H1 (cell line): ENCODE results near the gene TGFA. TPM values are rescaled to one million over a fixed set of nuclear protein-coding genes. Genes with fewer than 3 reads are reported as not detected.
A peak's percentile ranks its signal among the peaks of the same experiment; 100 is the strongest.

Experiments used
- CTCF ChIA-PET: fragments of 300-600 bp; sonication (Branson Sonifier 250); formaldehyde crosslinking; loops from one replicate; lab custom pipeline; 2021; ENCODE audit not compliant: partially characterized antibody; lab: Charles Lee
- POLR2A ChIA-PET: fragments of 300-600 bp; sonication (Branson Sonifier 250); formaldehyde crosslinking; loops from one replicate; lab custom pipeline; 2021; ENCODE audit warnings: inconsistent platforms; ENCODE audit not compliant: partially characterized antibody; lab: Charles Lee
- DNase-seq, 2 experiments: peaks; one replicate each; pipeline versions ENCODE4 v3.0.0 to v3.0.0-alpha.2; 2010 to 2022; ENCODE audit warnings: low spot score in 2 of 2, low read depth in 1 of 2, mixed read lengths in 1 of 2
- FAIRE-seq: peaks from 2 replicates; lab custom pipeline; 2011; peaks lifted over from hg19 to GRCh38; lab: Jason Lieb, UNC
- H2AFZ ChIP-seq: 2 replicates; pipeline ENCODE4 v1.8.1; 2012; ENCODE audit warnings: low read length, inconsistent platforms
- H2AK5ac ChIP-seq: 2 replicates; pipeline ENCODE4 v1.6.1; 2013; ENCODE audit warnings: low read depth, low read length
- H2BK120ac ChIP-seq: replicated peaks from 2 replicates; pipeline ENCODE3; 2013; ENCODE audit warnings: low read depth, low read length, inconsistent platforms
- H2BK12ac ChIP-seq: 2 replicates; pipeline ENCODE4 v1.6.1; 2013; ENCODE audit warnings: low read depth, low read length
- H2BK15ac ChIP-seq: 2 replicates; pipeline ENCODE4 v1.6.1; 2013; ENCODE audit warnings: low read length
- H2BK20ac ChIP-seq: 2 replicates; pipeline ENCODE4 v1.6.1; 2013; ENCODE audit warnings: low read length
- H2BK5ac ChIP-seq: 2 replicates; pipeline ENCODE4 v1.6.1; 2013; ENCODE audit warnings: low read depth, low read length
- H3K14ac ChIP-seq: 2 replicates; pipeline ENCODE4 v1.6.1; 2013; ENCODE audit warnings: inconsistent platforms; ENCODE audit not compliant: insufficient read length
- H3K18ac ChIP-seq: 2 replicates; pipeline ENCODE4 v1.6.1; 2013; ENCODE audit warnings: low read length; ENCODE audit errors: extremely low read depth
- H3K23ac ChIP-seq: 2 replicates; pipeline ENCODE4 v1.6.1; 2013; ENCODE audit warnings: inconsistent platforms; ENCODE audit not compliant: insufficient read length
- H3K23me2 ChIP-seq: 2 replicates; pipeline ENCODE4 v1.6.1; 2013; ENCODE audit warnings: low read depth, low read length
- H3K27ac ChIP-seq: 2 replicates; pipeline ENCODE4 v1.6.1; 2011; ENCODE audit warnings: low read depth, low read length, inconsistent platforms
- H3K27me3 ChIP-seq, 4 experiments: replicated peaks in 1 of 4; 1 replicate in 1 of 4; 2 replicates in 3 of 4; pipeline versions ENCODE4 v1.6.1 to v1.8.1; 2011 to 2013; ENCODE audit warnings: low read length in 3 of 4, mild to moderate bottlenecking in 3 of 4, inconsistent platforms in 2 of 4, mixed read lengths in 2 of 4, moderate library complexity in 1 of 4; ENCODE audit not compliant: control insufficient read depth in 3 of 4, insufficient read depth in 3 of 4; ENCODE audit errors: extremely low read depth in 1 of 4
- H3K36me3 ChIP-seq, 4 experiments: 2 replicates each; pipeline versions ENCODE4 v1.6.1 to v1.8.1; 2011 to 2013; ENCODE audit warnings: mild to moderate bottlenecking in 4 of 4, low read length in 3 of 4, moderate library complexity in 2 of 4, control low read depth in 1 of 4, inconsistent platforms in 1 of 4; ENCODE audit not compliant: insufficient read depth in 4 of 4, control insufficient read depth in 2 of 4
- H3K4ac ChIP-seq: replicated peaks from 2 replicates; pipeline ENCODE3; 2013; ENCODE audit warnings: low read length, low read depth, mixed read lengths, inconsistent platforms; ENCODE audit not compliant: insufficient read length
- H3K4me1 ChIP-seq, 4 experiments: replicated peaks in 1 of 4; 1 replicate in 1 of 4; 2 replicates in 3 of 4; pipeline versions ENCODE4 v1.6.1 to v1.8.1; 2011 to 2013; ENCODE audit warnings: low read length in 3 of 4, inconsistent platforms in 2 of 4, mixed read lengths in 1 of 4; ENCODE audit not compliant: insufficient read depth in 4 of 4, control insufficient read depth in 3 of 4
- H3K4me2 ChIP-seq, 2 experiments: 2 replicates each; pipeline versions ENCODE4 v1.6.1 to v1.8.1; 2011 to 2013; ENCODE audit warnings: low read depth in 2 of 2, low read length in 2 of 2, control low read depth in 1 of 2, inconsistent platforms in 1 of 2, mild to moderate bottlenecking in 1 of 2; ENCODE audit not compliant: insufficient read depth in 1 of 2
- H3K4me3 ChIP-seq, 4 experiments: fragments of 200-600, 300-600 bp in 1 of 4; sonication (generic), shearing (Covaris generic), sonication (Bioruptor Twin) in 1 of 4; 2 replicates each; pipeline versions ENCODE4 v1.5.1 to v1.8.1; 2011 to 2016; ENCODE audit warnings: low read length in 4 of 4, low read depth in 3 of 4, control low read depth in 2 of 4, inconsistent platforms in 2 of 4, mild to moderate bottlenecking in 2 of 4, mixed read lengths in 1 of 4, moderate library complexity in 1 of 4; ENCODE audit not compliant: insufficient read depth in 2 of 4; ENCODE audit errors: extremely low read depth in 1 of 4
- H3K56ac ChIP-seq: replicated peaks from 2 replicates; pipeline ENCODE3; 2013; ENCODE audit warnings: low read depth, mild to moderate bottlenecking, mixed read lengths, low read length, inconsistent platforms; ENCODE audit not compliant: insufficient read length
- H3K79me1 ChIP-seq: 2 replicates; pipeline ENCODE4 v1.6.1; 2013; ENCODE audit warnings: low read depth, low read length, control low read depth
- H3K79me2 ChIP-seq, 2 experiments: 2 replicates each; pipeline versions ENCODE4 v1.6.1 to v1.8.1; 2012 to 2013; ENCODE audit warnings: low read length in 2 of 2, mild to moderate bottlenecking in 2 of 2, inconsistent platforms in 1 of 2; ENCODE audit not compliant: insufficient read depth in 2 of 2, control insufficient read depth in 1 of 2
- H3K9ac ChIP-seq, 4 experiments: replicated peaks in 1 of 4; 1 replicate in 1 of 4; 2 replicates in 3 of 4; pipeline versions ENCODE4 v1.6.1 to v1.8.1; 2011 to 2013; ENCODE audit warnings: low read depth in 3 of 4, low read length in 3 of 4, control low read depth in 2 of 4, mild to moderate bottlenecking in 2 of 4, moderate library complexity in 2 of 4, inconsistent platforms in 1 of 4; ENCODE audit errors: extremely low read depth in 1 of 4
- H3K9me3 ChIP-seq, 2 experiments: 2 replicates each; pipeline versions ENCODE4 v1.6.1 to v1.8.1; 2012 to 2013; ENCODE audit warnings: mild to moderate bottlenecking in 2 of 2, moderate library complexity in 2 of 2, control low read depth in 1 of 2, inconsistent platforms in 1 of 2, low read depth in 1 of 2, low read length in 1 of 2, mixed read lengths in 1 of 2; ENCODE audit not compliant: insufficient read depth in 2 of 2
- H4K20me1 ChIP-seq, 2 experiments: replicated peaks in 1 of 2; 2 replicates each; pipeline versions ENCODE3 to v1.8.1; 2011 to 2013; ENCODE audit warnings: inconsistent platforms in 2 of 2, low read length in 2 of 2, mild to moderate bottlenecking in 1 of 2; ENCODE audit not compliant: insufficient read depth in 2 of 2, control insufficient read depth in 1 of 2
- H4K5ac ChIP-seq: 2 replicates; pipeline ENCODE4 v1.6.1; 2013; ENCODE audit warnings: low read length, low read depth, mixed read lengths, inconsistent platforms; ENCODE audit not compliant: insufficient read length
- H4K8ac ChIP-seq: 2 replicates; pipeline ENCODE4 v1.8.0; 2013; ENCODE audit warnings: mild to moderate bottlenecking, moderate library complexity, low read length, inconsistent platforms; ENCODE audit not compliant: insufficient read depth; ENCODE audit errors: extremely low read depth
- H4K91ac ChIP-seq: replicated peaks from 2 replicates; pipeline ENCODE3; 2013; ENCODE audit warnings: low read length, mixed read lengths, inconsistent platforms; ENCODE audit not compliant: insufficient read length
- CTCF ChIP-seq, 3 experiments: IDR thresholded peaks; 1 replicate in 2 of 3; 2 replicates in 1 of 3; pipeline versions ENCODE4 v1.5.1 to v1.6.1; 2011; ENCODE audit warnings: low read length in 3 of 3, mild to moderate bottlenecking in 3 of 3, inconsistent platforms in 2 of 3, low read depth in 1 of 3, moderate library complexity in 1 of 3; ENCODE audit not compliant: insufficient read depth in 1 of 3; ENCODE audit errors: control extremely low read depth in 1 of 3
- MAFK ChIP-seq: IDR thresholded peaks from 2 replicates; pipeline ENCODE4 v1.6.1; 2012; ENCODE audit warnings: low read depth, mild to moderate bottlenecking, improper control_type of control experiment, low read length
- RAD21 ChIP-seq, 2 experiments: IDR thresholded peaks in 1 of 2; conservative IDR thresholded peaks in 1 of 2; 2 replicates each; pipeline ENCODE4 v1.6.1; 2011; ENCODE audit warnings: low read depth in 2 of 2, low read length in 2 of 2, improper control_type of control experiment in 1 of 2, inconsistent platforms in 1 of 2, mild to moderate bottlenecking in 1 of 2, moderate library complexity in 1 of 2
- polyA plus RNA-seq, 7 experiments: library from polyadenylated mRNA; depleted of rRNA in 3 of 7; stranded (reverse) in 5 of 7; unstranded in 2 of 7; fragments of >200 nt in 5 of 7; fragments of 200-250 nt in 2 of 7; gene quantifications; 1 replicate in 5 of 7; 2 replicates in 1 of 7; 4 replicates in 1 of 7; pipeline versions ENCODE4 v1.2.1 to v1.2.3, GENCODE V29; 2011 to 2013; ENCODE audit warnings: missing spikeins in 2 of 7, mixed read lengths in 2 of 7
- total RNA-seq: library from RNA; stranded (reverse); fragmentation: NEBNext Ultra II Directional; extraction: Animal tissue kit (Norgen Biotek cat#: 25700); gene quantifications from 2 replicates; pipeline ENCODE4 v1.2.1, GENCODE V29; 2021

Gene TGFA
- total and polyA plus RNA-seq, 2 of the 8 experiments (the other 6 are each of a cell fraction or from before 2014, with no cell fraction given): 1.8 to 3.7 TPM

GRCh38 chr2:70498054-70498453, 55.6 kb downstream of the TGFA start:
- DNase-seq: no peak
- POLR2A ChIA-PET: interaction anchor here (1.2 kb wide), 1 partner anchor 54 kb away, joined by 3 read pairs; no protein-coding TSS in a partner anchor

More at GRCh38 chr2:70498054-70498453, 55.6 kb downstream of the TGFA start:
- H3K18ac ChIP-seq: no peak overlapping the region
- H2BK5ac ChIP-seq: no peak overlapping the region
- H2BK15ac ChIP-seq: no peak overlapping the region
- no peak overlapping the region for H3K23ac ChIP-seq
- no peak overlapping the region for H3K27ac ChIP-seq
- peak; percentile 62 for FAIRE-seq
- H3K4me1 ChIP-seq: peaks cover 0 to 2% (median 0%) of the 10 kb centered on the region in 4 experiments; a peak in 1 of 7 replicates
- H3K79me1 ChIP-seq: no peaks in the 10 kb centered on the region
- no peak overlapping the region for H4K91ac ChIP-seq
- H3K27me3 ChIP-seq: no peaks in the 10 kb centered on the region; a peak in 1 of 7 replicates
- H4K5ac ChIP-seq: no peak overlapping the region
- H2AK5ac ChIP-seq: no peak overlapping the region
- H3K36me3 ChIP-seq: no peaks in the 10 kb centered on the region
- H3K14ac ChIP-seq: no peak overlapping the region
- no peak for TF ChIP-seq MAFK
- peak in 2 of 3 experiments; percentile 49 to 55; a peak in 3 of 4 replicates for TF ChIP-seq CTCF (IDR thresholded peaks at IDR 0.05; ENCODE audit: control extremely low read depth in 1 of 3, insufficient read depth in 1 of 3, low read depth in 1 of 3, low read length in 3 of 3)
- peak; percentile 22 to 40; a peak in 3 of 4 replicates for TF ChIP-seq RAD21 (IDR thresholded peaks at IDR 0.05 in 1 of 2, conservative IDR thresholded peaks at IDR 0.05 in 1 of 2; ENCODE audit: low read depth in 2 of 2, low read length in 2 of 2)
- no peak overlapping the region for H2BK120ac ChIP-seq
- CTCF ChIA-PET: interaction anchor here (0.6 to 3.0 kb wide), 32 partner anchors 9 to 272 kb away, joined by 3 to 15 read pairs (median 4); partner anchors contain the start of gene TGFA
- no peaks in the 10 kb centered on the region for H3K79me2 ChIP-seq
- no peak overlapping the region for H3K56ac ChIP-seq
- H3K9ac ChIP-seq: no peak overlapping the region
- H3K23me2 ChIP-seq: no peaks in the 10 kb centered on the region
- no peaks in the 10 kb centered on the region for H4K20me1 ChIP-seq
- H3K4me3 ChIP-seq: no peak overlapping the region
- H3K9me3 ChIP-seq: no peaks in the 10 kb centered on the region
- no peak overlapping the region for H2BK12ac ChIP-seq
- no peak overlapping the region for H4K8ac ChIP-seq
- H3K4me2 ChIP-seq: no peak overlapping the region
- H2AFZ ChIP-seq: no peak overlapping the region
- H3K4ac ChIP-seq: no peak overlapping the region
- no peak overlapping the region for H2BK20ac ChIP-seq
